Uterus (tissue), 4 donors: ENCODE measurements around the gene ZP1. TPM values are rescaled to one million over a fixed set of nuclear protein-coding genes. Genes with fewer than 3 reads are reported as not detected.

Experiments
- DNase-seq, 2 donors: peaks; one replicate each; pipeline ENCODE4 v3.0.0-alpha.2; 2019 to 2020
- H3K27ac ChIP-seq, 2 donors: fragments of 200-600 bp; sonication (generic); 1 replicate in 1 of 2; 2 replicates in 1 of 2; pipeline ENCODE4 v1.5.1; 2016 to 2018
- H3K27me3 ChIP-seq, 2 donors: fragments of 200-600 bp; sonication (generic); one replicate each; pipeline ENCODE4 v1.5.1; 2018 to 2019; ENCODE audit warnings: control low read depth in 1 of 2
- H3K36me3 ChIP-seq, 2 donors: fragments of 200-600 bp; sonication (generic); one replicate each; pipeline ENCODE4 v1.5.1; 2019; ENCODE audit warnings: control low read depth in 1 of 2
- H3K4me1 ChIP-seq, 2 donors: fragments of 200-600 bp; sonication (generic); one replicate each; pipeline ENCODE4 v1.5.1; 2018 to 2019; ENCODE audit warnings: control low read depth in 1 of 2
- H3K4me3 ChIP-seq, 2 donors: fragments of 200-600 bp; sonication (generic); 1 replicate in 1 of 2; 2 replicates in 1 of 2; pipeline ENCODE4 v1.5.1; 2018 to 2019; ENCODE audit warnings: mild to moderate bottlenecking in 1 of 2
- H3K9me3 ChIP-seq, 2 donors: fragments of 200-600 bp; sonication (generic); one replicate each; pipeline ENCODE4 v1.5.1; 2019; ENCODE audit warnings: control low read depth in 1 of 2
- CTCF ChIP-seq, 4 experiments: fragments of 200-600 bp in 2 of 4; fragments of 450-650 bp in 2 of 4; sonication (generic) in 2 of 4; IDR thresholded peaks; one replicate each; pipeline ENCODE4 v1.5.1; 2016 to 2019; ENCODE audit warnings: antibody characterized with exemption in 4 of 4, mild to moderate bottlenecking in 2 of 4, moderate library complexity in 1 of 4
- POLR2A ChIP-seq, 2 donors: fragments of 450-650 bp; IDR thresholded peaks; one replicate each; pipeline ENCODE4 v1.6.1; 2016; ENCODE audit warnings: antibody characterized with exemption in 2 of 2, mild to moderate bottlenecking in 1 of 2, moderate library complexity in 1 of 2
- intact Hi-C: fragments of 100-400 bp; cut with DNase I; formaldehyde crosslinking; loops from one replicate; pipeline ENCODE4 v1.15.1; 2023; ENCODE audit warnings: low total_unique reads
- total RNA-seq, 4 donors: library from RNA; depleted of rRNA in 3 of 4; stranded (reverse); fragments of >200 nt in 3 of 4; gene quantifications; one replicate each; pipeline versions ENCODE4 v1.1.0 to v1.2.4, GENCODE V29; 2014 to 2023
- donor health status: DM: yes; HTN: yes; CAD: no.

The ZP1 gene
- total RNA-seq, 4 donors from 2014 or later: not detected

- Histone ChIP-seq H3K27me3 (no peaks in the 10 kb centered on the region), H3K4me3 (no peak overlapping the region), H3K4me1 (no peaks in the 10 kb centered on the region), H3K36me3 (no peaks in the 10 kb centered on the region), H3K9me3 (no peaks in the 10 kb centered on the region), H3K27ac (no peak overlapping the region)
- TF ChIP-seq CTCF (IDR thresholded peaks at IDR 0.05) (no peak), POLR2A (IDR thresholded peaks at IDR 0.05) (no peak)
- DNase-seq: peak in 1 of 2 donors; percentile 9
- intact Hi-C loops: no loop called here
These were observed 6.2 kb downstream of the ZP1 start for GRCh38 chr11:60873533-60873932.

GRCh38 chr11:60874421-60875365 is 7.4 kb downstream of the ZP1 start:
- Histone ChIP-seq H3K27ac (no peak overlapping the region), H3K9me3 (no peaks in the 10 kb centered on the region), H3K4me1 (no peaks in the 10 kb centered on the region), H3K36me3 (no peaks in the 10 kb centered on the region), H3K27me3 (no peaks in the 10 kb centered on the region), H3K4me3 (no peak overlapping the region)
- peak in 1 of 2 donors; percentile 18 for DNase-seq
- TF ChIP-seq POLR2A (IDR thresholded peaks at IDR 0.05): no peak
- intact Hi-C loops: no loop called here

GRCh38 chr11:60875366-60876167 is 8.2 kb downstream of the ZP1 start:
- Histone ChIP-seq H3K27ac (no peak overlapping the region), H3K4me3 (no peak overlapping the region), H3K4me1 (no peaks in the 10 kb centered on the region), H3K9me3 (no peaks in the 10 kb centered on the region), H3K27me3 (no peaks in the 10 kb centered on the region), H3K36me3 (no peaks in the 10 kb centered on the region)
- TF ChIP-seq CTCF (IDR thresholded peaks at IDR 0.05) (no peak), POLR2A (IDR thresholded peaks at IDR 0.05) (no peak)
- DNase-seq: peak in 1 of 2 donors; percentile 4
- intact Hi-C loops: no loop called here

DNA sequence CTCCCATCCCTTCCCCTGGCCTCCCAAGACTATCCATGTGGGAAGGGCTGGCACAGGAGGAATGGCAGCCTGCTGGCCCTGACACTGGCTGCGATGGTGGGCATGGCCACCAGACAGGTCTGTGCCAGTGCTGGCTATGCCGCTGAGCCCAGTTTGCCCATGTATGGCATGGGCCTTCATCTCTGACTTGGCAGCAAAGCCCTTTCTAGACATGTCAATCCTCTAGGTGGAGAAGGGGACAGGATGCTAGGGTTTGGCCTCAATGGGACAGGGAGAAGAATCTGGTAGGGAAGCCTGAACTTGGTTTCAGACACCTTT is 8.8 kb downstream of the ZP1 start:
- Histone ChIP-seq H3K9me3 (no peaks in the 10 kb centered on the region), H3K27ac (no peak overlapping the region), H3K4me3 (no peak overlapping the region), H3K4me1 (no peaks in the 10 kb centered on the region), H3K27me3 (no peaks in the 10 kb centered on the region), H3K36me3 (no peaks in the 10 kb centered on the region)
- no peak for TF ChIP-seq CTCF (IDR thresholded peaks at IDR 0.05)
- no peak for TF ChIP-seq POLR2A (IDR thresholded peaks at IDR 0.05)
- intact Hi-C loops: no loop called here
- peak in 1 of 2 donors; percentile 1 for DNase-seq

- no peaks in the 10 kb centered on the region for H3K9me3 ChIP-seq
- H3K4me3 ChIP-seq: no peak overlapping the region
- no peaks in the 10 kb centered on the region for H3K36me3 ChIP-seq
- no peak for TF ChIP-seq CTCF (IDR thresholded peaks at IDR 0.05)
- no peak for TF ChIP-seq POLR2A (IDR thresholded peaks at IDR 0.05)
- peak overlapping the region in 1 of 2 donors; percentile 64 for H3K27ac ChIP-seq
- no peaks in the 10 kb centered on the region for H3K4me1 ChIP-seq
- peak in 1 of 2 donors; percentile 6 for DNase-seq
- no peaks in the 10 kb centered on the region for H3K27me3 ChIP-seq
- intact Hi-C loops: no loop called here
These were observed 11.1 kb downstream of the ZP1 start for GRCh38 chr11:60878245-60879101.
